ENCODE measurements around the gene SPATS2L.

GRCh38 chr2:200466425-200467418 lies 160.2 kb downstream of the SPATS2L start:
- TF ChIP-seq CTCF (IDR thresholded peaks at IDR 0.05), result no peak
- TF ChIP-seq EZH2 (IDR thresholded peaks at IDR 0.05; ENCODE audit: borderline replicate concordance, insufficient read depth, low read depth, low read length, poor library complexity, severe bottlenecking), result no peak
